Activated CD4-positive, alpha-beta T cell treated with anti-CD3 and anti-CD28 coated beads for 4 hours (primary cell): ENCODE measurements around the gene SRD5A1.
"Not testable (repeated sequence)": the region's sequence is repeated elsewhere in the genome, so short reads cannot be mapped to it uniquely, and the experiment has no call there.

Experiments used
- DNase-seq, 2 donors: peaks; one replicate each; pipeline ENCODE4 v3.0.0-alpha.2; 2020

Gene SRD5A1

DNA sequence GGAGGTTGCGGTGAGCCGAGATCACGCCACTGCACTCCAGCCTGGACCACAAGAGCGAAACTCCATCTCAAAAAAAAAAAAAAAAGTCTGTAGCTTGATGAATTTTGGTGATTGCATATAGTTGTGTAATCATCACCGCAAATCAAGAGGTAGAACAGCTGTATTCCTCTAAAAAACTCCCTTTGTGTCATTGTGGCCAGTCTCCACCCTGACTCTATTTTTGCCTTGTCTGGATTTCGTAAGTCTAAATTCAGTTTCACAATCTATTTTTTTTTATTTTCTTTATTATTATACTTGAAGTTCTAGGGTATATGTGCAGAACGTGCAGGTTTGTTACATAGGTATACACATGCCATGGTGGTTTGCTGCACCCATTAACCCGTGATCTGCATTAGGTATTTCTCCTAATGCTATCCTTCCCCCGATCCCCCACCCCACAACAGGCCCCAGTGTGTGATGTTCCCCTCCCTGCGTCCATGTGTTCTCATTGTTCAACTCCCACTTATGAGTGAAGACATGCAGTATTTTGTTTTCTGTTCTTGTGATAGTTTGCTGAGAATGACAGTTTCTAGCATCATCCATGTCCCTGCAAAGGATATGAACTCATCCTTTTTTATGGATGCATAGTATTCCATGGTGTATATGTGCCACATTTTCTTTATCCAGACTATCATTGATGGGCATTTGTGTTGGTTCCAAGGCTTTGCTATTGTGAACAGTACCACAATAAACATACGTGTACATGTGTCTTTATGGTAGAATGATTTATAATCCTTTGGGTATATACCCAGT, 12.5 kb downstream of the SRD5A1 start:
- not testable (repeated sequence) for DNase-seq

DNA sequence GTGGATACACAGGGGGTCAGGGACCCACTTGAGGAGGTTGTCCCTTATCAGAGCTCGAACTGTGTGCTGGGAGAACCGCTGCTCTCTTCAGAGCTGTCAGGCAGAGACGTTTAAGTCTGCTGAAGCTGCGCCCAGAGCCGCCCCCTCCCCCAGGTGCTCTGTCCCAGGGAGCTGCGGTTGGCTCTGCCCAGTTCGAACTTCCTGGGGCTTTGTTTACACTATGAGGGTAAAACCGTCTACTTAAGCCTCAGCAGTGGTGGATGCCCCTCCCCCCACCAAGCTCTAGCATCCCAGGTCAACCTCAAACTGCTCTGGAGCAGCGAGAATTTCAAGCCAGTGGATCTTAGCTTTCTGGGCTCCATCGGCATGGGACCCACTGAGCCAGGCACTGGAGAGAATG, 15.9 kb downstream of the SRD5A1 start:
- DNase-seq = no peak

DNA sequence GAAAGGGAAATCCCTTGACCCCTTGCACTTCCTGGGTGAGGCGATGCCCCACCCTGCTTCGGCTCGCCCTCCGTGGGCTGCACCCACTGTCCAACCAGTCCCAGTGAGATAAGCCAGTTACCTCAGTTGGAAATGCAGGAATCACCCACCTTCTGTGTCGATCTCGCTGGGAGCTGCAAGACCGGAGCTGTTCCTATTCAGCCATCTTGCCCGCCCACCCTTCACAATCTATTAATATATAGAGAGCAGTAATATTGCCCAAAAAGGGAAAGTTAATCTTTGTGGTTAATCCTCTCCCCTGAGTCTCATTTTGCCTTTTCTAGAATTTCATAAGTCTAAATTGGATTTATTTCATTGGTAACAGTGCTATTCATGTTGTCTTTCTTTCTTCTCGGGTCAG, 16.4 kb downstream of the SRD5A1 start:
- no peak for DNase-seq

DNA sequence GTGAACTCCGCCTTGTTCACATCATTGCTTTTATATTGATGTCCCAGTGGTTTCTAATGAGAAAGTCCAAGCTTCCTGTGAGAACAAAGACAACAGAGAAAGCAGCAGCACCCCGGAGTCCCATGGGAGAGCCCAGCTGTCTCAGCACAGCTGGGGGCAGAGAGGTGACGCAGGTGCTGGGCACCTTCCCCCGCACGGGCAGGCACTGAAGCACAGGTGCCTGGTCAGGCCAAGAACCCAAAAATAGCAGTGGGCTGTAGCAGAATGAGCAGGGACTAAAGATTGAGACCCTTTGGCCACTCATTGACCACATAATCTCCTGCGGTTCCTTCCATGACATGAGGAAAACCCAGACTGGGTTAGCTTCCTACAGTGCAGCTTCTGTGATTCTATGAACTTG, 18.8 kb downstream of the SRD5A1 start:
- DNase-seq = no peak

DNA sequence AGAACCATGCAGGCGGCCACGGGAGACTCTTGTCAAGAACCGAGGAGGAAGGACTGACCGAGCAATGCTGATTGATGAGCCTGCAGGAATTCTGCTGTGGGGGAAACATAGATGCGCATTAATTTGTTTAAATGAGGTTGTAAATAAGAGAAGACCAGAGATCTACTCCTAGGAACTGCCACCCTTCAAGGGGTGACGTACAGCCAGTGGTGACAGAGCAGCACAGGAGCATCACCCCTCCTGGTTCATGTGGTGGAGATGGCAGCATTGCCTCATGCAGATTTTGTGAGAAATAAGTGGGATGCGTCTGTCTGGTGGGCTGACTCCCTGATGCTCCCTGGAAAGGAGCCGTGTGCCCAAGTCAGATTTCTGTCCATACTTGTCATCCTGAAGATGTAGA, 22.2 kb downstream of the SRD5A1 start:
- DNase-seq = no peak

DNA sequence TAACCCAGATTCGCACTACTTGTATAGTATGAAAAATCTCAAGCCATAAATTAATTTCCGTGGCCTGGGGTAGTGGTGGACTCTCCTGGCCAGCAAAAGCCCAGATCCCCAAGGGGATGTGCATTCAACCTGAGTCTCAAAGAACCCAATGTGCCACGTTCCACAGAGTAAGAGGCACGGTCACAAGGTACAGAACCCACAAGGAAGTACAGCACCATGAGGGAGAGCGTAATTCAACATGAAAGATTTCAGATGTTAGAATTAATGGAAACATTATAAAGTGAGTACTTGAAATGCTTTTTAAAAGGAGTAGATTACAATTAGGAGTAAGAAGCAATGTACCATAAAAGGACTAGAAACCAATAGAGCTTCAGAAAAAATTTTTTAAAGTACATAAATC, 23.4 kb downstream of the SRD5A1 start:
- no peak for DNase-seq

DNA sequence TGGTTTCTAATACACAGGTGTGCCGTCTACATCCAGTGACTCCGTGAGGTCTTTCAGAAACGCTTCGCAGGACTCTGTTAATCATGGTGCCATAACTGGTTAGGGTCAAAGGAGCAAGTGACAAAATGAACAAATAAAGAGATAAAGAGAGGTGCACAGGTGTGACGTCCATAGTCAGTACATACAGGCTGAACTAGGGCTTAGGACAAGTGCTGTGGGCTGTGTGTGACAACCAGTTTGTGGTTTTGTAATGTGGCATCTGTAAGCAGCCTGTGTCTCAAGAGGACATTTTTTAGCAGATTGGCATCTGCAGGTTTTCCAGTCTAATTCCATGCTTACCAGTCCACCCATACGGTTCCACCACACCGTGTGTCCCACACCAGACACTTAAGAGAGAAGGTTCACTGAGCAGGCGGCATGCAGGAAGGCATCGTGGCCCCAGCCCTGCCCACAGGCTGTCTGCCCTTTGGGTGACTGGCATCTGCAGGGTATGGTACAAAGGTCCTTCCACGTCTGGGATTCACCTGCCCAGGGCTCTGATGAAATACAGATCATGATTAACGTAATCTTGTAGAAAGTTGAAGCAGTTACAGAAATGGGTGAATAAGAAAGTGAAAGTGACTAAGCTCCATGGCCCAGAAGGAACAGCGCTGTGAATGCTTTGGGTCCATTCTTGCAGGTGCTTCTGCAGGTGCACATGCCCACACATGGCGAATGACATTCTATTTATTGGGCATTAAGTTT, 26.9 kb downstream of the SRD5A1 start:
- DNase-seq = no peak

DNA sequence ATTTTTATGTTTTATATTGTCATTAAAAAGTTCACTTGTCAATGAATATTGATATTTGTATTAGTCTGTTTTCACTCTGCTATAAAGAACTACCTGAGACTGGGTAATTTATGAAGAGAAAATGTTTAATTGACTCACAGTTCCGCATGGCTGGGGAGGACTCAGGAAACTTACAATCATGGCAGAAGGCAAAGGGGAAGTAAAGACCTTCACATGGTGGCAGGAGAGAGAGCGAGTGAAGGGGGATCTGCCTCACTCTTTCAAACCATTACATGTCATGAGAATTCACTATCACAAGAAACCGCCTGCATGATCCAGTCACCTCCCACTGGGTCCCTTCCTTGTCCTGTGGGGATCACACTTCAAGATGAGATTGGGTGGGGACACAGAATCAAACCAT, 27.4 kb downstream of the SRD5A1 start:
- no peak for DNase-seq

DNA sequence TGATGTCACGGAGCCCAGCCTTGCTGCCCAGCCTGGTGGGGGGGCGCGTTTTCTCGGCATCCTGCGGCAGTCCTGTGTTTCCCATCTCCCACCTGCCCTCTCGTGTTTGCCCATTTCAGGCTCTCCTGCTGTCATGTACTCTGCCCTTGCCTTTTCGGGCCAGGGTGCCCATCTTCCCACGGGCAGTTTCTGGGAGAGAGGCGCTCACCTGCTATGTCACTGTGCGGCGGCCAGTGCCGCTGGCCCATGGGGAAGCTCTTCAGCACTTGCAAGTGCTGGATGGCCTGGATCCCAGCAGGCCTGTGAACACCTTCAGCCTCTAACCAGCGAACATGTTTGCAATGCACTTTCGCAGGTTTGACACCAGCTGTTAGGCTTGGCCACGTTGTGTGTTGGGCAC, 33.5 kb downstream of the SRD5A1 start:
- no peak for DNase-seq

DNA sequence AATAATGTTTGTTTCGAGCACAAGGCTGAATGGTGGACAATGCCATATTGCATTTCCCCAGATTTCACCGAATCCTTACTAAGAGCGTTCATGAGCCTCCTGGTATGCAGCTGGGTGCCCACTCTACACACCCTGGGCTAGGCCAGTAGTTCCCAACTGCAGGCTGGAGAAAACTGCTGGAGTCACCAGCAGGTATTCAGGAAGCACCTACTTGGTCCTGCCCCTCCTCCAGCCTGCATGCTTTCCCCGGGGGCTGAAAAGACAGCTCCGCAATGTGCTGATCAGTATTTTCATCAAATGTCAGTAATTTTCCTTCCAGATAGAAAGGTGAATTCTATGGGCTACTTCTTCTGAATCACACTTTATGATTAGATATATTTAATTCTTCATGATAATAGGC, 34.4 kb downstream of the SRD5A1 start:
- no peak for DNase-seq

DNA sequence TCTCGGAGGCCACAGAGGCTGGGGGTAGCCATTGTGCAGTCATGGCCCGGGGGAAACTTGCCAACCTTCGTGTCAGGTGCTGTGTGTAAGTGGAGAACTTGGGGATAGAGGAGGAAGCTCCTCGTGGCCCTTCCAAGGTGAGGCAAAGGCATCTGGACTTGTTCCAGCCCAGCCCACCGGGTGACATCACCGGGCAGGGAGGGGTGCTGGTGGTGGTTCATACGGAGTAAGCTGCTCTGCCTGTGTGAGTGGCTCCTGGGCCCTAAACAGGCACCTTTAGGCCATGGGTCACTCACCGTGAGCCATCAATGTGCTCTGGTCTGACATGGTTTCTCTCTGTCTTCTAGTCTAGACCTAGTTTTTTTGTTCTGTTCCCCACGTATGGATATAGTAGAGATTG, 35.5 kb downstream of the SRD5A1 start:
- not testable (repeated sequence) for DNase-seq

DNA sequence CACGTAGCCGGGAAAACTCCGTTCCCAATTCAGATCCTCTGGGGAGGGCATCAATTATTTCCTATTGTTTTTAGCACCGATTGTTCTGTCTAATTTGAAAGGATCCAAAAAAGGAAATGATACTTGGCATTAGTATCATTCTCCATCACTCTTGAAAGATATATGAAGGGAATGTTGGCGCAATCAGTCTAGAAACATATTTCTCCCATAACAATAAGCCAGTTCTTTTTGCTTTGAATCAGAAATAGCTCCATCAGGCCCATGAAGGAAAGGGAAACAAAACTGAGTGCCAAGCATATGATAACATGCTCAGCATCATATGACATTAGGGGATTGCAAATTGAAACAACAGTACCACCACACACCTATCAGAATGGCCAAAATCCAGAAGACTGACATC, 39.8 kb downstream of the SRD5A1 start:
- no peak for DNase-seq

DNA sequence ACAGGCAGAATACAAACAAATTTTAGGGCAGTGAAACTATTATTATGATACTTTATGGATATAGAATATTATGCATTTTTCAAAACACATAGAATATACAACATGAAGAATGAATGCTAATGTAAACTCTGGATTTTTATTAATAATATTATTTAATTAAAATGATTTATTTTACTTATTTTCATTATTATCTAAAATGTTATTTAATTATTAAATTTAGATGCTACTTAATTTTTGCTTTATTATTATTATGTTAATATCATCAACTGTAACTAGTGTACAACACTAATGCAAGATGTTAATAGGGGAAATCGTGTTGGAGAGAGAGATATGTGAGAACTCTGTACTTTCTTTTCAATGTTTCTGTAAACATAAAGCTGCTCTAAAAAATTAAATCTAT, 40.7 kb downstream of the SRD5A1 start:
- DNase-seq = no peak

DNA sequence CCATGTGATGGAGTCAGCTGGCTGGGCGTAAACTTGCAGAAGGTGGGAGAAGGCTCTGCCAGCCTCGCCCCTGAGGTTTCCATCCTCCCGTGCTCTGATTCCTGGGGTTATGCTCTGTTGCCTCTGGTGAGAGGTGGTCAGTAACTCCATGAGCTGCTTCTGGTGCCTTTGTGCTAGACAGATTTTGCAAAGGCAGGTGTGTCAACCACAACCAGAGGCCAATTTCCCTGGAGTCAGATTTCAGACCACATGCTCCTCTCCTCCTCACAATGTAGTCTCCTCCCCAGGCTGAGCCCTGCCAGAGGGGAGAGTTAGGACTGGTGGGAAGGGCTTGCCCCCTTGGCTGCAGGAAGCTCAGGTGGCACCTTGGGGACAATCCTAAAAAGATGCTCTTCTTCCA, 41.2 kb downstream of the SRD5A1 start:
- DNase-seq = no peak

DNA sequence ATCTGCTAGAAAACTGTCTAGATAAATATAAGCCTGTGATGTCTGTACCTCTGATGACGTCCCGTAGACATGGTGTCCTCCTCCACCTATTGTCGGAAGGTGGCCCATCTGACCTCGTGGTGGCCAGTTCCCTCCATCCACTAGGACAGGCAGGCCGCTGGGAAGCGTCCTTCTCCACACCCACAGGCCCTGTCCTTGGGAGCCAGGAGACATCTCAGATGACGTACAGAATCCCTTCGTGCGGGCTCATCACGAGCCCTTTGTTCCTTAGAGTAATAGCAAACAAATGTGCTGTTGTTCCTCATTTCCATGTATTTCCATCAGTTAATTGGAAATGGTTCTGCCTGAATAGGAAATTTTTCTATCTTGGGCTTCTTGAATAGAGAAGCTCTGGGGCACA, 41.6 kb downstream of the SRD5A1 start:
- no peak for DNase-seq

DNA sequence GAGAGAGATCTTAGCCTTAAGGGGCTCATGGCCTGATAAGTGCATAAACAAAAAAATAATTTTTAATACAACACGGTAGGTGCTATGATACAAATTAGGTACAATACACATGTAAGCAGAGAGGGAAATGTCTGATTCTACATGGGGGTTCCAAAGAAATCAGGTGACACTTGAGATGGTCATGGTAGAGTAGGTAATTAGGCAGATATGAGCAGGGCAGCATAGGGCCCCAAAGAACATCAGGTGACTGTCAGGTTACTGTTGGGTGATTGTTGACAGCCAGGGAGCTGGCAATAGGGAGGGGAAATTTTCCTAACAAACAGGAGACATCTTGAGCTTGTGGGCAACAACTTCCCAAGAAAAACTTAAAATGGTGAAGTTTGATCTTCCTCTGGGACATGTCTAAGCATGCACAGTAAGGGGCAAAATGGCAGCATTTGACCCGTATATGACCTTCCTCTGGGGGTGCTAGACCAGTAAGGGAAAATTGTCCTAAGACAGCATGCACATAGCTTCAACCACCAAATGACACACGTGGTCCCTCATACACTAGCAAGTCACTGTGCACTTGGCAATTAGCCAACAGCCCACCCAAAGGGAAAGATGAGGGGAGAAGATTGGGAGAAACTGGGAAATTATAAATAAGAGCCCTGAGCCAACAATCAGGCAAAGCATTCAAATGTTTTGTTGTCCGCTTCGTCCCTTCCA, 42.7 kb downstream of the SRD5A1 start:
- DNase-seq = no peak

DNA sequence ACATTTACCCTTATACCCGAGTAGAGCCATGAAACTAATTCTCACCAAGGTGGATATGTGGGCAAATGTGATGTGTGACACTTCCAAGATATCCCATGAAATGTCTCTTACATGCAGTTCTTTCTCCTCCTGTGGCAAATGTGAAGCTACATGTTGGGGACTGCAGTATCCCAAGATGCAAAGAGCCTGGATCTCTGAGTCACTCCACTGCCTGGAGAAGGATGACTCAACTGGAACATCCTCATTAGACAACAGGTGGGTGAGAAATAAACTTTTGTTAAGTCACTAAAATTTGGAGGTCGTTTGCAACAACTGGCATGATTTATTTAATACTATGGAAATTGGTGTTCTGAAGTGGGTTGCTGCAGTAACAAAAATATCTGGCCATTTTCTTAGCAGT, 43.5 kb downstream of the SRD5A1 start:
- no peak for DNase-seq

DNA sequence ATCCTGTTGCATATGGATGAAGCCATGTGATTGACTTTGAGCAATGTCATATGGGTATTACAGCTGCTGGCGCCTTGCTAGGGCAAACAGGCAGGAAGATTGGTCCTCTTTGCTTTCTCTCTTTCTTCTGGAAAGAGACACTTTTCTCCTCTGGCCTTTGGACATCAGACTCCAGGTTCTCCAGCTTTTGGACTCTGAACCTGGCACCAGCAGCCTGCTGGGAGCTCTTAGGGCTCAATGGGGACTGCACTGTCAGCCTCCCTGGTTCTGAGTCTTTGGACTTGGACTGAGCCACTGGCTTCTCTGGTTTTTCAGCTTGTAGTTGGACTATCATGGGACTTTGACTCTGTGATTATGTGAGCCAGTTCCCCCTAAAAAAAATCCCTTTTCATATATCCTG, 45.1 kb downstream of the SRD5A1 start:
- no peak for DNase-seq

DNA sequence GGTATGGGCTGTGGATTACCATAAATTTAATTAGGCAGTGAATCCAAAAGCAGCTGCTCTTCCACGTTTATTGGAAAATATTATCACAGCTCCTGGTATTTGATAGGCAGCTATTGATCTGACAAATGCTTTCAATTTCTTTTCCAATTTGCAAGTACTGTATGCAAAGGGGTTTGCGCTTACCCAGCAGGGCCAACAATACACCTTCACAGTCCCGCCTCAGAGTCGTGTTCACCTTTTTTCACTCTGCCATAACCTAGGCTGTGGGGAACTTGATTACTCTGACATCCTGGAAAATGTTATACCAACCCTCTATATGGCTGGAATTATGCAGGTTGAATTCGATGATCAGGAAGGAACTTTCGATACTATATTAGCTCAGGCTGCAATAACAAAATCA, 47.7 kb downstream of the SRD5A1 start:
- no peak for DNase-seq

DNA sequence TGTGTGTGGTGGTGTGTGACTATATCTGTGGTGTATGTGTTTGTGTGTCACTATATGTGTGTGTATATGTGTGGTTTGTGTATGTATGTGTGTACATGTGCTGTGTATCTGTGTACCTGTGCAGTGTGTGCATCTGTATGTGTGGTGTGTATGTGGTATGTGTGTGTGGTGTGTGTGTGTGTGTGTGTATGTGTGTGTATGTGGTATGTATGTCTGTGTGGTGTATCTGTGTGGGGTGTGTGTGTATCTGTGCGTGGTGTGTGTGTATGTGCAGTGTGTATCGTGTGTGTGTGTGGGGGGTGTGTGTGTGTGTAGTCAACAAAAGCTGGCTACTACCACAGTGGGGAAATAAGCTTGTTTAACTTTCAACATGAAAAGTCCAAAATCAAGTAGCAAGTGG, 48.4 kb downstream of the SRD5A1 start:
- DNase-seq = no peak

DNA sequence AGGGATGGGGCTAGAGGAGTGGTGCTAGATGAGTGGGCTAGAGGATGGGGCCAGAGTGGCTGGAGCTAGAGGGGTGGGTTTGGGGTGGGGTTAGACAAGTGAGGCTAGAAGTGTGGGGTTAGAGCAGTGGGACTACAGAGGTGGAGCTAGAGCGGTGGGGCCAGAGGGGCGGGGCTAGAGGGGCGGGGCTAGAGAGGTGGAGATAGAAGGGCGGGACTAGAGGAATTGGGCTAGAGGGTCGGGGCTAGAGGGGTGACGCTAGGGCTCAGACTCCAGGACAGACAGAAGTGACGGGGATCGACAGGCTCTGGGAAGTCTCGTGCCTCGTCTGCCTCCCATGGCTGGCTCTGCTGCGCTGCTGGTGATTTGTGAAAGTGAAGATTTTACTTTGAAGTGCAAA, 49.0 kb downstream of the SRD5A1 start:
- DNase-seq = no peak

DNA sequence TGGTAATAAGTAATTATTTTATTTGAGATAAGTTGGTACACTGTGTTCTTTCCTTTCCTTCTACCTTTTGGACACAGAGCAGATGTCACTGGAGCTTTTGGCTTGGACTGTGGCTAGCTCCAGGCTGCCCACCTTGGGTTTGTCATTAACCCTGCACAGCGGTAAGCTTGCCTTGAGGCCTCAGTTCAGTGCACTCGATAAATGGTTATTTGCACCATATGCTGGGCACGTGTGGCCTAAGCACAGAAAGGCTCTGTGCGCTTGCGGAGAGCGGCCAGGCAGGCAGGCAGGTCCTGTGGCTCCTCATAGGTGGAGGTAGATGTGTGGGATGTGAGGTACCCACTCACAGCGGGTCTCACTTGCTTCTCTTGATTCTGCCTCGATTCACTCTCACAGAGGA, 50.0 kb downstream of the SRD5A1 start:
- DNase-seq = no peak

DNA sequence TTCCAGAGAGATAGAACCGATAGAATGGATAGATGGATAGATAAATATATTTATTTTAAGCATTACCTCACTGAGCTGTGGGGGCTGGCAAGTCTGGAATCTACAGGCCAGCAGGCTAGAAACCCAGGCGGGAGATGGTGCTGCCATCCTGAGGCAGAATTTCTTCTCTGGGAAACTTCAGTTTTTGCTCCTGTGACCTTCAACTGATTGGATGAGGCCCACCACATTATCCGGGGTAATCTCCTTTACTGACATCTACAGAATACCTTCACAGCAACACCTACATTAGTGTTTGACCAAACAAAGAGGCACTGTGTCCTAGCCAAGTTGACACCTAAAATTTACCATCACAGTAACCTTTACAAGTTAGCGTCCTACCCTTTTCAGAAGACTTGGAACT, 50.8 kb downstream of the SRD5A1 start:
- DNase-seq = no peak

DNA sequence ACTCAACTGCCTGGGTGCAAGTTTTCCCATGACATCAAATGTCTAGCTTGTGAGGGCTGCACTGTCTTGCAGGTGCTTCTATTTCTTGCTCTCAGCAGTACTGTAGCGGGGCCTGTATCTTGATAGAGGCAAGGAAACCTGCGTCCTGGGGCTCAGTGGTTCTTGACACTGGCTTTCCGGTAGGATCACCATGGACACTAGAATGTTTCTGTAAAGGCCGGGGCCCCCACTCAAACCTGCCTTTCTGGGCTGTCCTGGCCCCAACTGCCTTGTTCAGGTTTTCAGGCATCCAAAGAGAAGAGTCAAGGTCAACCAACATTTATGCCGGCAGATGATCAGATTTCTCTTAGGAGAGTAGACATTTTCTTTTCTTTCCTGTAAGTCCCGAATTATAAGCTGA, 53.3 kb downstream of the SRD5A1 start:
- no peak for DNase-seq
